BJ (cell line): ENCODE measurements around the gene AQP7. TPM values are rescaled to one million over a fixed set of nuclear protein-coding genes. Genes with fewer than 3 reads are reported as not detected.

ENCODE experiments used
- CTCF ChIA-PET: fragments of 350-600 bp; formaldehyde crosslinking; extraction: SDS; loops from one replicate; lab custom pipeline; 2021; ENCODE audit warnings: antibody characterized with exemption, inconsistent platforms; lab: Yijun Ruan, JAX
- POLR2A ChIA-PET: fragments of 300-600 bp; sonication (Branson Sonifier 250); formaldehyde crosslinking; extraction: SDS; loops from one replicate; lab custom pipeline; 2021; ENCODE audit warnings: antibody characterized with exemption; lab: Charles Lee
- DNase-seq: peaks from one replicate; pipeline ENCODE4 v3.0.0-alpha.2; 2011; ENCODE audit warnings: low read depth
- H3K27me3 ChIP-seq: 2 replicates; pipeline ENCODE4 v1.6.0; 2011; ENCODE audit warnings: low read length; ENCODE audit not compliant: control insufficient read depth, insufficient read depth
- H3K36me3 ChIP-seq: 2 replicates; pipeline ENCODE4 v1.5.1; 2011; ENCODE audit warnings: low read length; ENCODE audit not compliant: control insufficient read depth, insufficient read depth
- H3K4me3 ChIP-seq: 2 replicates; pipeline ENCODE4 v1.5.1; 2011; ENCODE audit warnings: low read depth, mild to moderate bottlenecking, control low read depth, low read length
- CTCF ChIP-seq: IDR thresholded peaks from 2 replicates; pipeline ENCODE4 v1.5.1; 2011; ENCODE audit warnings: low read depth, mild to moderate bottlenecking, control low read depth, inconsistent platforms, low read length, moderate library complexity; ENCODE audit not compliant: insufficient read depth
- polyA plus RNA-seq: library from polyadenylated mRNA; depleted of rRNA; stranded (reverse); fragments of >200 nt; gene quantifications from 2 replicates; pipeline ENCODE4 v1.2.3, GENCODE V29; 2011

The AQP7 gene
- polyA plus RNA-seq, 1 experiment: not detected

GRCh38 chr9:33381231-33381791 is 21.1 kb downstream of the AQP7 start:
- H3K4me3 ChIP-seq: no peak overlapping the region
- no peak for TF ChIP-seq CTCF
- no peaks in the 10 kb centered on the region for H3K27me3 ChIP-seq
- no peaks in the 10 kb centered on the region for H3K36me3 ChIP-seq
- ChIA-PET CTCF (interaction anchor here (1.2 to 12.6 kb wide), 3 partner anchors 8 to 70 kb away, joined by 3 to 111 read pairs (median 3); no protein-coding TSS in a partner anchor), POLR2A (no interaction called here)
- DNase-seq: no peak

- Histone ChIP-seq H3K4me3 (no peak overlapping the region), H3K27me3 (no peaks in the 10 kb centered on the region), H3K36me3 (no peaks in the 10 kb centered on the region)
- ChIA-PET CTCF (interaction anchor here (12.6 kb wide), 1 partner anchor 36 kb away, joined by 111 read pairs; no protein-coding TSS in a partner anchor), POLR2A (no interaction called here)
- TF ChIP-seq CTCF: no peak
- no peak for DNase-seq
Observed at GRCh38 chr9:33380390-33381094, 21.8 kb downstream of the AQP7 start.

DNA sequence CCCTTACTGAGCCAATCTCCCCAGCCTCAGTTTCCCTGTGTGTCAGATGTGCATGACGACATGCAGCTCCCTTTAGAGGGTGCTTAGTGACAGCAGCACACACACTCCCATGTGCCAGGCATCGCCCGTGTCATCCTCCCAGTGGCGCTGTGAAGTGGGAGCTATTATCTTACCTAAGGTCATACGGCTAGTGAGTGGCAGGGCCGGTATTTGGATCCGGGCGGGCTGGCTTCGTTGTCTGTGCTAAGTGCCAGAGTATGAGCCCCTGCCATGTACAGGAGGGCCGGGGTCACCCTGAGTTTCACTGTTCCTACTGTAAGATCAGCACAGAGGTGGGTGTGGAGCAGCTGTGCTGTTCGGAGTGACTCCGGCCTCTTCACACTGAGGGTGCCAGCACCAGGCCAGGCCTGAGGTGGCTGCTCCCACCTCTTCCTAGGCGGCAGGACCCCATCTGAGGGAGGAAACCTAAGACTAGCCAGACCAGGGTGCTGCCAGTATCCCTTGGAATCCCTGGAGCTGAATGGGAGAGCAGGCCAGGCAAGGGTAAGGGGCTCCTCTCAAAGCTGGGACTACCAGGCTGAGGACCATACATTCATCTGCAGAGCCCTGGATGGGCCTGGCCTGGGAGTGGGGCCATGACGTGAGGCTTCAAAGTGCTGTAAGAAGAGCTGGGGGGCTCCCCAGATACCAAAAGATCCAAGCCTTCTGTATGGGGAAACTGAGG is 22.5 kb downstream of the AQP7 start:
- no peak overlapping the region for H3K4me3 ChIP-seq
- CTCF ChIA-PET: interaction anchor here (1.1 to 12.6 kb wide), 2 partner anchors 36 to 93 kb away, joined by 3 to 111 read pairs; no protein-coding TSS in a partner anchor
- TF ChIP-seq CTCF: no peak
- no peaks in the 10 kb centered on the region for H3K27me3 ChIP-seq
- POLR2A ChIA-PET: no interaction called here
- no peaks in the 10 kb centered on the region for H3K36me3 ChIP-seq
- no peak for DNase-seq

DNA sequence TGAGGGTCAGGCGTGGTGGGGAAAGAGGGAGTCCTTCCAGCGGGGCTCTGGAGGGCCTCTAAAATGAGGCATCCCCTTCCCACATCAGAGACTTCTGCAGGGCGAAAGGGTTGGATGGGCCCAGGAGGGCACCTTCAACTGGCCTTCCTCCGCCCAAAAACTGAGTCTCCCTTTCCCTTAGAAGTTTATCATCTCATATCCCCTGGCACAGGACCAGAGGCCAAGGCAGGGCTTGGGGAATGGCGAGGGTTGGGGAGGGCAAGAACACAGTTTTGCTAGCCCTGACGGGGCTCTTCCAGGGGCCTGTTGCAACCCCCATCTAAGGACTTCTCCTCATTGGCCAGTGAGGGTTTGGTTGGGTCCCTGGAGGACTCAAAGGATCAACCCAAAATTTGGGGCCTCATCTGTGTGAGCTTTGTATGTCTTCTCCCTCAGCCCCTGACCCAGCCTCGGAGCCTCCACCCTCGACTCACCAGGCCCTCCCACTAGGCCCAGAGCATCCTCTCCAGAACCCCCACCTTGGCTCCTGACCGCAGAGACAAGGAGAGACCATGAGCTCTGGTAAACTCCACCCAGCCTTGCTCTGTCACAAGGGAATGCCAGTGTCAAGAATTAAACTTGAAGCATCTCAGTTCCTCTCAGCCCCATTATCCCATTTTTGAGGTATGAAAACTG is 24.1 kb downstream of the AQP7 start:
- no peak overlapping the region for H3K4me3 ChIP-seq
- TF ChIP-seq CTCF: no peak
- DNase-seq: no peak
- no peaks in the 10 kb centered on the region for H3K36me3 ChIP-seq
- ChIA-PET POLR2A (no interaction called here), CTCF (interaction anchor here (1.0 to 12.6 kb wide), 2 partner anchors 28 to 38 kb away, joined by 3 to 111 read pairs; no protein-coding TSS in a partner anchor)
- no peaks in the 10 kb centered on the region for H3K27me3 ChIP-seq
